Measurements from ENCODE around the gene VPS51.
A peak's percentile ranks its signal among the peaks of the same experiment; 100 is the strongest.

VPS51 gene

GRCh38 chr11:65071907-65072630 lies 23.9 kb upstream of the VPS51 start:
- DNase-seq (ENCODE audit: low read depth in 2 of 2) = no peak

DNA sequence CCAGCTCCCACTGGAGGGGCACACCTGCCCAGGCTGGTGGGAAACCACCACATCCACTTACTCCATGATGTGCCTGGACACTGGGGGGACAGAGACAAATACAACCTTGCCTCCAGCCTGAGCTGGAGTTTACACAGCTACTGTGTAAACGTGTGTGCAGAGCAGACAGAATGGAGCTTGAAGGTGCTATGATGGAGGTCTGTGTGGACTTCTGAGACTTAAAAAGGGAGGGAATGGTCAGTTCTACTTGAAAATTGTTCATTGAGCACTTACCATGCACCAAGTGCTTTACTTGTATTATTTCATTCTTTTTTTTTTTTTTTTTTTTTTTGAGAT lies 23.4 kb upstream of the VPS51 start:
- DNase-seq (ENCODE audit: low read depth in 2 of 2) = no peak

- no peak for DNase-seq (ENCODE audit: low read depth in 2 of 2)
These were observed 18.6 kb upstream of the VPS51 start for GRCh38 chr11:65077451-65077850.

DNA sequence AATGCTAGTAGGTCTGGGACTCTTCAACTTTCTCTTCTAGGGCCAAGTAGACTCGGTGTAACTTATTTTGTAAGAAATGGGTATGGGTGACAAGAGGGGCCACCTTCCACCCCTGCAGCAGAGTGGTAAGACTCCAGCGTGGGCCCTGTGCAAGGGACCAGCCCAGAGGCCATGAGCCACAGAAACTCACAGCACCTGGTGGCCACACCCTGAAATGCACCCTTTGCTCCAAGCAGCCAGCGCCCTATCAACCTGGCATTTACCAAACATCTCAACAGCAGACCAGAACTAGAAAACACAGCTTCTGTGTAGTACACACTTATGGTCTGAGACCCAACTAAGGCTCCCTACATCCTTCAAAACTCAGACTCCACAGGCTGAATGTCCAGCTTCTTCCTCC lies 17.9 kb upstream of the VPS51 start:
- DNase-seq (ENCODE audit: low read depth in 2 of 2) = peak; percentile 55 to 57

DNA sequence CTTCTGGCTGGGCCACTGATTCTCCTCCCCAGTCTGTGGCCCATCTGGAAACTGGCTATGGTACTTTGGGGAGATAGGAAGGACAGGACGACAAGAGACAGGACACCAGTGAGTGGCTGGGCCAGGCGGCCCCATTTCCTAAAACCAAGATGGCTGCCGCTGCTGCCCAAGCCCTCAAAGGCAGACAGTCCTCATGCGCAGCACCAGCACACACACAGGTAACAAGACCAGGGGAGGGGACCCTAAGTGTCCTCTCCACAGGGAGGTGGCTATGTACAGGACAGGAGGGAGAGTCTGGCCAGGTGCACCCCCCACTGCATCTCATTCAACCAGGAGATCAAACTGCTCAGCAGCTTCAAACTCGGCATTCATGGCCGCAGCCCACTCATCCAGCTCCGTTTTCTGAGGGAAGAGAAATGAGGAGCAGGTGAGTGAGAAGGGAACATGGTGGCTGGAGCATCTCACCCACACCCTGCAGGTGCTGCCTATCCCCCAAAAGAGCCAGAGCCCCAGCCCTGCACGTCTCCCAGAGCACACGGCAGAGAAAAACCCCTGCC lies 17.1 kb upstream of the VPS51 start:
- no peak for DNase-seq (ENCODE audit: low read depth in 2 of 2)

DNA sequence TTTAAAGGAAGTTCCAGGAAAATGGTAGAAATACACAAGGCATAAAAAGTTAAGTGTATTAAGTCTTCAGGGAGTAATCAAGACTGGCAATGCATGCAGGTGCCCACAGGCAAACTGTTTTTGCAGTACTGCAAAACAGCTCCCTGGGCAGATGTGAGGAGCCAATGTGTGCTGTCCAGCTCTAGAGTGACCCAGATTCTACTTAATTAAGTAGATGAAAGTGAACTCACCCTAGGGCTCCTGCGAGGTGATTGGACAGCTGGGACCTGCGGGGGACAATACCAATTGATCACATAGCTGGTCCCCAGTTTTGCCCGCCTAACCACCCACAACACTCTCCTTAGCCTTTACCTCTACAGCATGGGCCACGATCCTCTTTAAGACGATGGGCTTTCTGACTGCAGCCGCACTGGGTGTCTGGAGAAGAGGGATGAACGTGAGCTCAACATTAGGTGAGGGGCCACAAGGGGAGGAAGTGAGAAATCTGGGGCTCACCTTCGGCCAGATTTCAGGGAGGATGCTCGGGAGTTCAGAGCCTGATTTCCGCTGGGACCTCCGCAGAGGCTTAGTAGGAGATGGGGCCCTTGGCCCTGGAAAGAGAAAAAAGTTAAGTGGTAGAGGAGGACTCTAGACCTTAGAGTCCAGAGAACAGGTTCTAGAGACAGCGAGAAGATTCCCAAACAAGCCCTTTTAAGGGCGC lies 12.7 kb upstream of the VPS51 start:
- DNase-seq (ENCODE audit: low read depth in 2 of 2) = no peak

GRCh38 chr11:65083834-65084597 lies 12.0 kb upstream of the VPS51 start, which contains the start of the genes CDCA5 and ZFPL1:
CDCA5 (minus strand) TSS chr11:65084040; CDS start chr11:65083978, 62 bp downstream.
ZFPL1 (plus strand) TSS chr11:65084222; CDS start chr11:65084699, 477 bp downstream.
- DNase-seq (ENCODE audit: low read depth in 2 of 2) = peak; percentile 94

DNA sequence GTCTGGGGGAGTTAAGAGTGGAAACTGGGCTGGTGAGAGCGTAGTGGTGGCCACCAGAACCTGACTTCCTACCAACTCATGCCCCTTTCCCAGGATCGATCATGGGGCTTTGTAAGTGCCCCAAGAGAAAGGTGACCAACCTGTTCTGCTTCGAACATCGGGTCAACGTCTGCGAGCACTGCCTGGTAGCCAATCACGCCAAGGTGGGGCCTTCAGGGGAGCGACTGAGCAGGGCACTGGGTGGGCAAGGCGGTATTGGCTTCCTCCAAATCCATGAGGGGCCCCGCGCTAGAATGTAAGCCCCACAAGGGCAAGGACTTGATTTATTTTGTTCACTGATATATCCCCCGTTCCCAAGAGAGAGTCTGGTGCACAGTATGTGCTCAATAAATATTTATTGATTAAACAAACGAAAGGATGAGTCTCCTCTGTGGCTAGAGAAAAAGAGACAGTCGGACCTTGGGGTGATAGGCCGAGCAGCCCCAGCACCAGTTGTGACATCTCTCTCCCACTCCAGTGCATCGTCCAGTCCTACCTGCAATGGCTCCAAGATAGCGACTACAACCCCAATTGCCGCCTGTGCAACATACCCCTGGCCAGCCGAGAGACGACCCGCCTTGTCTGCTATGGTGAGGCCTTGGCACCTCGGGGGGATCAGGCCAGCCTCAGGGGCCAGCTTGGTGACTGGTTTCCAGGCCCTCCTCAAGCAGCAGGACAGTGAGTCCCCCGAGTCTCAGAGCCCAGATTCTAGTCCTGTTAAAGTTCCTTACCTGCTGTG lies 11.2 kb upstream of the VPS51 start:
- no peak for DNase-seq (ENCODE audit: low read depth in 2 of 2)

- DNase-seq (ENCODE audit: low read depth in 2 of 2) = no peak
These were observed 10.6 kb upstream of the VPS51 start for GRCh38 chr11:65085446-65085845.

GRCh38 chr11:65086809-65087208 lies 9.2 kb upstream of the VPS51 start:
- DNase-seq (ENCODE audit: low read depth in 2 of 2) = no peak

DNA sequence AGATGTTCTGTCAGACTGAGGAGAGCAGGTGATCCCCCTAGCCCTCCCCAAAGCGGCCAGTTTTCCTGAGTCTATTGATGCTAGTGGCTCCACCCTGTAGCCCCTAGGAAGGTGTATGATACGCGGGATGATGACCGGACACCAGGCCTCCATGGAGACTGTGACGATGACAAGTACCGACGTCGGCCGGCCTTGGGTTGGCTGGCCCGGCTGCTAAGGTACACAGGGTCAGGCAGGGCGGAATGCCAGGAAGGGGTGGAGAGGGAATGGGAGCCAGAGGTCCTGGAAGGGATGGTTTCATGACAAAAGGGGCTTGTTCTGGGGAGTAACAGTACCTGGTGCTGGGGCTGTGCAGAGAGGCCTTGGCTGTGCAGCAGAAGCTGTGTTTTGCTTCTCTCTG lies 8.8 kb upstream of the VPS51 start:
- no peak for DNase-seq (ENCODE audit: low read depth in 2 of 2)

- DNase-seq (ENCODE audit: low read depth in 2 of 2) = no peak
These were observed 8.2 kb upstream of the VPS51 start for GRCh38 chr11:65087827-65088226.

GRCh38 chr11:65089621-65090020 lies 6.4 kb upstream of the VPS51 start:
- no peak for DNase-seq (ENCODE audit: low read depth in 2 of 2)

DNA sequence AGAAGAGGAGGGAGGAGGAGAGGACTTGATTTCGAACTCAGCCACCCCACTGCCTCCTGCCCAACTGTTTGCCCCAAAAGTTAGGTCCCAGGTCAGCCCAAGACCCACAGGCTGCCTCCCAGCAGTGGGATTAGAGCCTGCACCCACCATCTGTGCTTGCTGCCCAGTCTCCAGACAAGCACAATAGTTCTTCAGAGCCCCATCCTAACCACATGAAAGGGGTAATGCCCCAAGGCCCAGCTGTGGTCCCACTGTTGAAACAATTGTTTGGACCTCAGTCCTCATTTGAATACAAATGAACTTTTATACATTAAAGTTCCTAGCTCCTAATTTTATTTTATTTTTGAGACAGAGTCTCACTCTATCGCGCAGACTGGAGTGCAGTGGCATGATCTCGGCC lies 5.4 kb upstream of the VPS51 start:
- no peak for DNase-seq (ENCODE audit: low read depth in 2 of 2)

DNA sequence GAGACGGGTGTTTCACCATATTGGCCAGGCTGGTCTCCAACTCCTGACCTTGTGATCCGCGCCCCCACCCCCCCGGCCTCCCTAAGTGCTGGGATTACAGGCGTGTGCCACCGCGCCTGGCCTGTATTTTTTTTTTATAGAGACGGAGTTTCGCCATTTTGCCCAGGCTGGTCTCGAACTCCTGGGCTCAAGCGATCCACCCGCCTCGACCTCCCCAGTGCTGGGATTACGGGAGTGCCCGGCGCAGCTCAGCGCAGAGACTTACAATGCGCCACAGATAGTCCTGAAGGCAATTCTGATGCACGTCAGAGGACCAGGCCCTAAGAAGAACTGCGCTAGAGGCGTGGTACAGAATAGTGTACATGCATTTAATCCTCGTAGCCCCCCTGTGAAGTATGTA lies 587 bp upstream of the VPS51 start:
- DNase-seq (ENCODE audit: low read depth in 2 of 2) = no peak

DNA sequence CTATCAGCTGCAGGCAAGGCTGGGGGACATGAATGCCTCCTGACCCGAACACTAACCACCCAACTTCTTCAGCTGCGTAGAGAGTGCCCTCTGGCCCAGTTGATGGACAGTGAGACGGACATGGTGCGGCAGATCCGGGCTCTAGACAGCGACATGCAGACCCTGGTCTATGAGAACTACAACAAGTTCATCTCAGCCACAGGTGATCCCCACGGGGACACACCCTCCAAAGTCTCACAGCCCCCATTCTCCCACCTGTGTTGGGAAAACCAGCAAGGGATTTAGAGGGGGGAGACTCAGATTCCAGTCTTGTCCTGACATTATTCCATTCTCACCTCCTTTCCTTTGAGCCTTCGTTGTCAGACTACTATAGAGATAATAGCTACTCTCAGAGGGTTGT lies 912 bp downstream of the VPS51 start:
- no peak for DNase-seq (ENCODE audit: low read depth in 2 of 2)

GRCh38 chr11:65100674-65101350 lies 4.8 kb downstream of the VPS51 start:
- no peak for DNase-seq (ENCODE audit: low read depth in 2 of 2)

DNA sequence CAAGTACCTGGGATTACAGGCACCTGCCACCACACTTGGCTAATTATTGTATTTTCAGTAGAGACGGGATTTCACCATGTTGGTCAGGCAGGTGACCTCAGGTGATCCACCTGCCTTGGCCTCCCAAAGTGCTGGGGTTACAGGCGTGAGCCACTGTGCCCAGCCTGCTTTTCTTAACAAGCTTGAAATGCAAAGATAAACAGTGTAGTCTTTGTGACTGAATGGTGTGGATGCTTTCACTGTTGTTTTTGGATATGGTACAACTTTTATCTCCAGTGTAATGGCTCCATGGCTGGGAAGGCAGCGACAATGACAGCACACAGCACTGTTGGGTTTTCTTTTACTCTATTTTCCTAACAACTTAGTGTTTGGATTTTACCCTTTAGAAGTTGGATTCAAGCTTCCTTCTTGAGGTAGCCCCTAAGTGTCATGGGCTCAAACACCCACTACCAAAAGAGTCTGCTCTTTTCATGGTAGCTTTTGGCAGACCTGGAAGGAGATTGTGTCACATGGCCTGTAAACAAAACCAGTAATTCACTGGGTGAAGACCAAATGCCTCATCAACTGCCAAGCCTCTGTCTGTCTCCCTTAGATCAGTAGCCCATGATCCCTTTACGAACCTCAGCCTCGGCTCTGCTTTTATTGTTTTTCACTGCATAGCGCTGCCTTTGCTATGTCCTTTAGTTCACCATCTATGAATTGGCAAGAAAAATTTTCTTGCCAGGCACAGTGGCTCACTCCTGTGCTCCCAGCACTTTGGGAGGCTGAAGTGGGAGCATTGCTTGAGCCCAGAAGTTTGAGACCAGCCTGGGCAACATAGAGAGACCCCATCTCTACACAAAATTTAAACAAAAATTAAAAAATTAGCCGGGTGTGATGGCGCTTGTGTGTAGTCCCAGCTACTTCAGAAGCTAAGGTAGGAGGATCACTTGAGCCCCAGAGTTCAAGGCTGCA lies 6.4 kb downstream of the VPS51 start:
- DNase-seq (ENCODE audit: low read depth in 2 of 2) = no peak

- no peak for DNase-seq (ENCODE audit: low read depth in 2 of 2)
These were observed 7.5 kb downstream of the VPS51 start for GRCh38 chr11:65103476-65103875.

DNA sequence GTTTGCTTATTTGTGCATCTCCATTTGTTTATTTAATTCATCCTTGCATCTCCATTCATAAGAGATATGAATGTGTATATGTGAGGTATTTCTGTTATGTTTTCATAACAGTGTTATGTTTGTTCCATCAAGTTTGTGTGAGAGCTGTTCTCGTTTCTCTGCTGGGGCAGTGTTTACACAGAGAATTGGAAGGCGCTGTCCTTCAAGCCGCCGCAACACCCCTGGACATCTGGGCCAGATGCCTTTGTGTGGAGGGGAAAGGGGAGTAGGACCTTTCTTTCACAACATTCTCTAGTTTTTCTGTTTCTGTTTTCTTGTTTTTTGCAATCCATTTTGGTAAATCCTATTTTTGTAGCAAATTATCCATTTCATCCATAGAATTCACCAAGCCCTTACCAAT lies 8.6 kb downstream of the VPS51 start:
- no peak for DNase-seq (ENCODE audit: low read depth in 2 of 2)
